ENCODE data around the gene RPTOR. TPM values are rescaled to one million over a fixed set of nuclear protein-coding genes. Genes with fewer than 3 reads are reported as not detected.

RPTOR gene
- total RNA-seq, 4 donors from 2014 or later = 23.6 to 37.0 (median 27.8) TPM

- peak; percentile 81 for ATAC-seq (ENCODE audit: low FRiP score)
- TF ChIP-seq CTCF (IDR thresholded peaks at IDR 0.05) = no peak
- peak; percentile 51 for DNase-seq (ENCODE audit: low spot score)
Measured at GRCh38 chr17:80892019-80892855, 347.6 kb downstream of the RPTOR start.

GRCh38 chr17:80892900-80893603 is 348.4 kb downstream of the RPTOR start:
- TF ChIP-seq CTCF (IDR thresholded peaks at IDR 0.05) = no peak
- ATAC-seq (ENCODE audit: low FRiP score) = peak; percentile 11
- no peak for DNase-seq (ENCODE audit: low spot score)

DNA sequence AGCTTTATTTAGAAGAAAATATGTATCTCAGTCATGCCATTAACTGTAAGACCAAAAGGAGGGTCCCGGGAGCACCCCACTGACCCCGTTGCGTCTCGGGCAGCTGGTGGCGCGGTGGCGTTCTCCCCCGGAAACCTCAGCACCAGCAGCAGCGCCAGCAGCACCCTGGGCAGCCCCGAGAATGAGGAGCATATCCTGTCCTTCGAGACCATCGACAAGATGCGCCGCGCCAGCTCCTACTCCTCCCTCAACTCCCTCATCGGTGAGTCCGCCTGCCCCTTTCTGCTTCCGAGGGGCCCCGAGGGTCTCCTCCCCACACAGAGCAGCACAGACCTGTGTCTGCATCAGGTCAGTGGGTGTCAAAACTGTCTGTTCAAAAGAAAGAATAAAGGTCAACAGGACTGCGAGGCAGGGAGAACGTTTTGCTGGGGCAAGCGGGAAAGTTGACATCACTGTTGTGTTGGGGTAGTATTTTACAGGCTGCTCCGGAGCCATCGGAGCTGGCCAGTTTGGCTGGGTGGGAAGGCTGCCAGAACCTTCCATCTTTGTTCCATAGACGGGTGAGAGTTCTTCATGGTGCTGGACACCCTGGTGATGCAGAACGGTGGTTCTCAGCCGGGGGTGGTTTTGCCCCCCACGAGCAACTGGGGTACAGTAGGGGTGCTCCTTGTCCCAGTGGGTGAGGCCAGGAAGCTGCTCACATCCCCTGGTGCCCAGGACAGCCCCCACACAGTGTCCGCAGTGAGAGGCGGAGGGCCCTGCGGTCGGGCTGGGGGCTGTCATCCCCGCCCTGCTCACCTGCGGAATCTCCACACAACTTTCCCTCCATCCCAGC is 349.2 kb downstream of the RPTOR start:
- ATAC-seq (ENCODE audit: low FRiP score) (no peak), DNase-seq (ENCODE audit: low spot score) (no peak)
- TF ChIP-seq CTCF (IDR thresholded peaks at IDR 0.05) = no peak

DNA sequence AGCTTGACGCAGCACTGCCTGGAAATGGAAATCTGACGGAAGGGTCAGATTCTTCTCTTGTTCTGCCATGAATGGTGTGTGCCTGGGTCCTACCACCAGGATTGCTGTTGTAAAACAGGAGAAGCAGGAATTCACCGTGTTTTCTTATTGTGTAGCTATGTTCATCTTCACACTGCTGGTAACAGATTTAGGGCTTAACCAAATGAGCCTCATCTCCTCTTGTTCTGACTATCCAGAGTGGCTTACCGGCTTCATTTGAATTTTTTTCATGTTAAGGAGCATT is 349.7 kb downstream of the RPTOR start:
- DNase-seq (ENCODE audit: low spot score) = no peak
- no peak for TF ChIP-seq CTCF (IDR thresholded peaks at IDR 0.05)
- no peak for ATAC-seq (ENCODE audit: low FRiP score)

GRCh38 chr17:80894726-80895125 is 350.1 kb downstream of the RPTOR start:
- no peak for DNase-seq (ENCODE audit: low spot score)
- TF ChIP-seq CTCF (IDR thresholded peaks at IDR 0.05) = no peak
- ATAC-seq (ENCODE audit: low FRiP score) = no peak

GRCh38 chr17:80895366-80895765 is 350.7 kb downstream of the RPTOR start:
- ATAC-seq (ENCODE audit: low FRiP score) (no peak), DNase-seq (ENCODE audit: low spot score) (no peak)
- TF ChIP-seq CTCF (IDR thresholded peaks at IDR 0.05) = no peak
